ENCODE measurements around the gene WDCP.
A peak's percentile ranks its signal among the peaks of the same experiment; 100 is the strongest.

WDCP gene

GRCh38 chr2:24082787-24083566, 35.8 kb upstream of the WDCP start:
- H3K27me3 ChIP-seq (ENCODE audit: control insufficient read depth, insufficient read depth, low read length) = no peaks in the 10 kb centered on the region
- H3K27ac ChIP-seq (ENCODE audit: low read depth, low read length) = peak overlapping the region; percentile 97
- H3K36me3 ChIP-seq (ENCODE audit: control insufficient read depth, insufficient read depth, low read length) = peaks cover 38% of the 10 kb centered on the region
- H3K4me1 ChIP-seq (ENCODE audit: control insufficient read depth, insufficient read depth, low read length) = peaks cover 14% of the 10 kb centered on the region
- peak overlapping the region; percentile 91 for H3K9ac ChIP-seq (ENCODE audit: low read depth, low read length)
- H3K4me3 ChIP-seq (ENCODE audit: low read depth, low read length) = peak overlapping the region; percentile 94
- no peaks in the 10 kb centered on the region for H3K9me3 ChIP-seq (ENCODE audit: control insufficient read depth, insufficient read depth, low read length)

GRCh38 chr2:24080701-24081100, 33.5 kb upstream of the WDCP start:
- no peak overlapping the region for H3K4me3 ChIP-seq (ENCODE audit: low read depth, low read length)
- peaks cover 19% of the 10 kb centered on the region for H3K4me1 ChIP-seq (ENCODE audit: control insufficient read depth, insufficient read depth, low read length)
- no peaks in the 10 kb centered on the region for H3K27me3 ChIP-seq (ENCODE audit: control insufficient read depth, insufficient read depth, low read length)
- no peaks in the 10 kb centered on the region for H3K9me3 ChIP-seq (ENCODE audit: control insufficient read depth, insufficient read depth, low read length)
- H3K27ac ChIP-seq (ENCODE audit: low read depth, low read length) = no peak overlapping the region
- no peak overlapping the region for H3K9ac ChIP-seq (ENCODE audit: low read depth, low read length)
- peaks cover 38% of the 10 kb centered on the region for H3K36me3 ChIP-seq (ENCODE audit: control insufficient read depth, insufficient read depth, low read length)

DNA sequence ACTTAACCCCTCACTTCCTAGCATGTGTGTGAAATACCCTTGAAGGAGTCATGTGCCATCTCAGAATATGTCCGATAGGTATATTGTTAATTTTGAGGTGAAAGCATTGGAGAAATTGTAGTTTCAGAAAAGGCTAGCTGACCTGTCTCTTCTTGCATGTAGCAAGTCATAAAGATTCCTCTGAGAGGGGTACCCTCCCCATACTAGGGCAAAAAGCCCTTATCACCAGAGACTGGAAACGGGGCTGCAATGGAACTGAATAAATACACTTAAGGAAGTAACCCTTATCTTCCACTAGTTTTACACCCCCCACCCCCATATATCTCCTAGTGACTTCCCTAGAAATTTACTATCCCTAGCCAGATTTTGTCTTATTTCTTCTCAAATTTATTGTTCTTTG, 30.7 kb upstream of the WDCP start:
- H3K9ac ChIP-seq (ENCODE audit: low read depth, low read length) = peak overlapping the region; percentile 64; the same call in 1 of the 2 replicates
- peaks cover 11% of the 10 kb centered on the region; the same call in 1 of the 2 replicates for H3K4me1 ChIP-seq (ENCODE audit: control insufficient read depth, insufficient read depth, low read length)
- H3K4me3 ChIP-seq (ENCODE audit: low read depth, low read length) = peak overlapping the region; percentile 88
- H3K36me3 ChIP-seq (ENCODE audit: control insufficient read depth, insufficient read depth, low read length) = peaks cover 52% of the 10 kb centered on the region
- no peaks in the 10 kb centered on the region for H3K27me3 ChIP-seq (ENCODE audit: control insufficient read depth, insufficient read depth, low read length)
- no peaks in the 10 kb centered on the region for H3K9me3 ChIP-seq (ENCODE audit: control insufficient read depth, insufficient read depth, low read length)
- H3K27ac ChIP-seq (ENCODE audit: low read depth, low read length) = peak overlapping the region; percentile 62

DNA sequence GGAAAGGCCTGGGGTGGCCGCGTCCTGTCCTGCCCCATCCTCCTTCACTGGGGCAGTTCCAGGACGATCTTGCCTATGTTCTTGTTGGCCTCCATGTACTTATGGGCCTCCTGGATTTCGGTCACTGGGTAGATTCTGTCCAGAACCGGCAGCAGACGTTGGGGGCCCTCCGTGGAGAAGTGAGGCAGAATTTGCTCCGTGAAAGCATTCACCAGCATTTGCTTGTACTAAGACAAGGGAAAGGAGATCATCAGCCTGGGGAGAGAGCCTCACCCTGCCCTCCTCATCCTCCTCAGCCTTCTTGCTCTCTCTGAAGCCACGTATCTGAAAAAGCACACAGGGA, 30.3 kb upstream of the WDCP start:
- no peaks in the 10 kb centered on the region for H3K27me3 ChIP-seq (ENCODE audit: control insufficient read depth, insufficient read depth, low read length)
- H3K27ac ChIP-seq (ENCODE audit: low read depth, low read length) = peak overlapping the region; percentile 62
- peaks cover 10% of the 10 kb centered on the region; the same call in 1 of the 2 replicates for H3K4me1 ChIP-seq (ENCODE audit: control insufficient read depth, insufficient read depth, low read length)
- peak overlapping the region; percentile 88 for H3K4me3 ChIP-seq (ENCODE audit: low read depth, low read length)
- H3K36me3 ChIP-seq (ENCODE audit: control insufficient read depth, insufficient read depth, low read length) = peaks cover 52% of the 10 kb centered on the region
- no peaks in the 10 kb centered on the region for H3K9me3 ChIP-seq (ENCODE audit: control insufficient read depth, insufficient read depth, low read length)
- peak overlapping the region; percentile 64 for H3K9ac ChIP-seq (ENCODE audit: low read depth, low read length)

DNA sequence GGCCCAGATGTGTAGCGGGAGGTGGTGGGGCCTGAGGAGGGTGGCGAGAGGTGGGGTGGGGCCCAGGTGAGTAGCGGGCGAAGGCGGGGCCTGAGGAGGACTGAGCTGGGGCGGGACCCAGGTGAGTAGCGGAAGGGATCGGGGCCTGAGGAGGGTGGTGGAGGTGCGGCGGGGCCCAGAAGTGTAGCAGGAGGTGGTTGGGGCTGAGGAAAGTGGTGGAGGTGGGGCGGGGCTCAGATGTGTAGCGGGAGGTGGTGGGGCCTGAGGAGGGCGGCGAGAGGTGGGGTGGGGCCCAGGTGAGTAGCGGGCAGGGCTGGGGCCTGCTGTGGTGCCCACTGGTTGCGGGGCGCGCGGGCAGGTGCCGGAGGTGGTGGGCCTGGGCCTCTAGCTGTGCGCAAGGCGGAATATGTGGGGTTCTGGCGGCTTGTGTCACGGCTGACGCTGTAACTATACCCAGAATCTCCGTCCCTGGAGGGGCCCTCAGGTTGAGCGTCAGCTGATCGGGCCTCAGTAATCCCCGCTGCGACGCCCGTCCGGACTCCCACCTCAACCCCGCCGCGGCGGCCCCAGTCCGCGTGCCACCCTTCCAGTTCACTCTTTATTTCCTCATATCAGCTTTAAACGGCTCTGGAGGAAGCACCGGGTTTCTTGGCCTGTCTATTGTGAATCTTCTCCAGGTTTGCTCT, 29.8 kb upstream of the WDCP start:
- Histone ChIP-seq H3K4me3 (ENCODE audit: low read depth, low read length) (peak overlapping the region; percentile 88), H3K9ac (ENCODE audit: low read depth, low read length) (peak overlapping the region; percentile 64), H3K4me1 (ENCODE audit: control insufficient read depth, insufficient read depth, low read length) (peaks cover 10% of the 10 kb centered on the region; the same call in 1 of the 2 replicates), H3K36me3 (ENCODE audit: control insufficient read depth, insufficient read depth, low read length) (peaks cover 52% of the 10 kb centered on the region), H3K27me3 (ENCODE audit: control insufficient read depth, insufficient read depth, low read length) (no peaks in the 10 kb centered on the region), H3K9me3 (ENCODE audit: control insufficient read depth, insufficient read depth, low read length) (no peaks in the 10 kb centered on the region), H3K27ac (ENCODE audit: low read depth, low read length) (peak overlapping the region; percentile 62)

DNA sequence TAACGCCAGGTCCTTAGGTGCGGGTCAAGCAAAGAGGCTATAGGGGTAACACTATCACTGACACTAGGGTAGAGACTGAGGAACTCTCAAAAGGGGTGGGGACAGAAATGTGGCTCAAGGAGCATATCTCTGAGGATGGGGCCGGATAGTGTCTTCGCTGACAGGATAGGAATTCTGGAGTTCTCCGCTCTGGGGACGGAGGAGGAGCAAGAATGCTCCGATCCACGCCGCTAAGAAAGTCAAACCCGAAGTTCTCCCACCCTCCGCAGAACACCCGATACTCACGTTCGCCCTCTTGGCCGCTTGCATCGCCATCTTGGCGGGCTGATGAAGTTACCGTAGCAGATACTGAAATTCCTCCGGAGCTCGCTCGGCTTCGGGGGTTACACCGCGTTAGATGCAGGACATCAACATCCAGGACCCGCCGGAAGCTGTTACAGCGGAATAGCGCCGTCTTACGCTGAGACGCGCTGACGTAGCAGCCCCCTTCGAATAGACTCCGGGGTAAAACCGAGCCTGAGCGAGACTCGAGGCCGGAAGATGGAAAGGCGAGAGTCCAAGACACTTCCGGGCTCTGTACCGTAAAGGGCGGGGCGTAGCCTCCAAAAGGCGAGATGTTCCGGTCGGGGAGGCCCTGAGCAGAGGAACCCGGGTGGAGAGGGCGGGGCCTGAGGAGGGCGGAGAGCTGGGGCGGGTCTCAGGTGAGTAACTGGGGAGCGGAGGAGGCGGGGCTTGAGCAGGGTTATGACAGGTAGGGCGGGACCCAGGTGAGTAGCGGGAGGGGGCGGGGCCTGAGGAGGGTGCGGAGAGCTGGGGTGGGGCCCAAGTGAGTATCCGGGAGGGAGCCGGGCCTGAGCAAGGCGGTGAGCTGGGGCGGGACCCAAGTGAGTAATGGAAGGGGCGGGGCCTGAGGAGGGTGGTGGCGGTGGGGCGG, 29.0 kb upstream of the WDCP start, which contains the start of gene SF3B6:
TSS of gene SF3B6 (minus strand) at position 412 of the 934 bp plus-strand sequence. CDS start at position 315, 97 bp downstream.
- Histone ChIP-seq H3K4me3 (ENCODE audit: low read depth, low read length) (peak within 1 kb of the TSS; percentile 99), H3K4me1 (ENCODE audit: control insufficient read depth, insufficient read depth, low read length) (peaks cover 10% of the 10 kb centered on the region; the same call in 1 of the 2 replicates), H3K27me3 (ENCODE audit: control insufficient read depth, insufficient read depth, low read length) (no peaks in the 10 kb centered on the region), H3K9ac (ENCODE audit: low read depth, low read length) (peak within 1 kb of the TSS; percentile 87), H3K27ac (ENCODE audit: low read depth, low read length) (peak within 1 kb of the TSS; percentile 97), H3K36me3 (ENCODE audit: control insufficient read depth, insufficient read depth, low read length) (peaks cover 50% of the 10 kb centered on the region), H3K9me3 (ENCODE audit: control insufficient read depth, insufficient read depth, low read length) (no peaks in the 10 kb centered on the region)

DNA sequence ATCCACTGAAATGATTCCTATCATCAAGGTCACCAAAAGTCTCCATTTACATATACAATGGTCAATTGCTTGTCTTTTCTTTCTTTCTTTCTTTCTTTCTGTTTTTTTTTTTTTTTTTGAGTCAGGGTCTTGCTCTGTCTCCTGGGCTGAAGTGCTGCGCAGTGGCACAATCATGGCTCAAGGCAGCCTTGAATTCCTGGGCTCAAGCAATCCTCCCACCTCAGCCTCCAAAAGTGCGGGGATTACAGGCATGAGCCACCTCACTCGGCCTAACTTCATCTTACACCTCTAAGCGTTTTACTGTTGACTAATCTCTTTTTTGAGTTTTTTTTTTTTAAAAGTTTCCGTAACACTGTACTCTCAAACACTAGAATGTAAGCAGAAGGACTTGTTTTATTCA, 28.1 kb upstream of the WDCP start:
- Histone ChIP-seq H3K36me3 (ENCODE audit: control insufficient read depth, insufficient read depth, low read length) (peaks cover 47% of the 10 kb centered on the region), H3K9me3 (ENCODE audit: control insufficient read depth, insufficient read depth, low read length) (no peaks in the 10 kb centered on the region), H3K4me3 (ENCODE audit: low read depth, low read length) (peak overlapping the region; percentile 99), H3K27me3 (ENCODE audit: control insufficient read depth, insufficient read depth, low read length) (no peaks in the 10 kb centered on the region), H3K27ac (ENCODE audit: low read depth, low read length) (no peak overlapping the region), H3K4me1 (ENCODE audit: control insufficient read depth, insufficient read depth, low read length) (peaks cover 10% of the 10 kb centered on the region; the same call in 1 of the 2 replicates), H3K9ac (ENCODE audit: low read depth, low read length) (peak overlapping the region; percentile 87)

- Histone ChIP-seq H3K9ac (ENCODE audit: low read depth, low read length) (no peak overlapping the region), H3K4me1 (ENCODE audit: control insufficient read depth, insufficient read depth, low read length) (peaks cover 10% of the 10 kb centered on the region; the same call in 1 of the 2 replicates), H3K4me3 (ENCODE audit: low read depth, low read length) (no peak overlapping the region), H3K27ac (ENCODE audit: low read depth, low read length) (no peak overlapping the region), H3K27me3 (ENCODE audit: control insufficient read depth, insufficient read depth, low read length) (no peaks in the 10 kb centered on the region), H3K9me3 (ENCODE audit: control insufficient read depth, insufficient read depth, low read length) (no peaks in the 10 kb centered on the region), H3K36me3 (ENCODE audit: control insufficient read depth, insufficient read depth, low read length) (peaks cover 45% of the 10 kb centered on the region)
These were observed 26.6 kb upstream of the WDCP start for GRCh38 chr2:24073816-24074215.

GRCh38 chr2:24072259-24072658, 25.1 kb upstream of the WDCP start:
- H3K27ac ChIP-seq (ENCODE audit: low read depth, low read length) = no peak overlapping the region
- no peak overlapping the region for H3K4me3 ChIP-seq (ENCODE audit: low read depth, low read length)
- peaks cover 56% of the 10 kb centered on the region for H3K36me3 ChIP-seq (ENCODE audit: control insufficient read depth, insufficient read depth, low read length)
- H3K9ac ChIP-seq (ENCODE audit: low read depth, low read length) = no peak overlapping the region
- no peaks in the 10 kb centered on the region for H3K27me3 ChIP-seq (ENCODE audit: control insufficient read depth, insufficient read depth, low read length)
- peaks cover 4% of the 10 kb centered on the region; the same call in 1 of the 2 replicates for H3K4me1 ChIP-seq (ENCODE audit: control insufficient read depth, insufficient read depth, low read length)
- no peaks in the 10 kb centered on the region for H3K9me3 ChIP-seq (ENCODE audit: control insufficient read depth, insufficient read depth, low read length)

DNA sequence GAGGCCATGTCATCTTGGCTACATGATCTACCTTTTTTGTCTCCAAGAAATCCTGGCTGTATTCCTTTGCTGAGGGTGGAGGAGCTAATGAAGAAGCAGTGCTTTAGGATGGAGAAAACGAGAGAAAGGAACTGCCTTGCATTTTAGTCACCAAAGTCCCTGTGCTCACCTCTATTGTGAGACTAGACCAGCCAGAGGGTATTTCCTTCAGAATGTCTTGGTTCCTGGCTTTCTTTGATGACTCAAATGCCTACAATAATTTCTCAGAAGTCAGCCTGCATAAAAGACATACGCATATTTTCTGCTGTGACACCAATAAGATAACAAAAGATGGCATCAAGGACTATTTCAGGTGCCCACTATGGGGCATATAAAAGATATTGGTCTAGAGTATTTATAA, 18.1 kb upstream of the WDCP start:
- no peaks in the 10 kb centered on the region for H3K9me3 ChIP-seq (ENCODE audit: control insufficient read depth, insufficient read depth, low read length)
- H3K36me3 ChIP-seq (ENCODE audit: control insufficient read depth, insufficient read depth, low read length) = peaks cover 71% of the 10 kb centered on the region
- no peaks in the 10 kb centered on the region for H3K4me1 ChIP-seq (ENCODE audit: control insufficient read depth, insufficient read depth, low read length)
- H3K4me3 ChIP-seq (ENCODE audit: low read depth, low read length) = no peak overlapping the region
- no peak overlapping the region for H3K27ac ChIP-seq (ENCODE audit: low read depth, low read length)
- H3K9ac ChIP-seq (ENCODE audit: low read depth, low read length) = no peak overlapping the region
- H3K27me3 ChIP-seq (ENCODE audit: control insufficient read depth, insufficient read depth, low read length) = no peaks in the 10 kb centered on the region
